ENCODE measurements around the gene WWC2.

The WWC2 gene

GRCh38 chr4:183335369-183335940, 236.4 kb downstream of the WWC2 start:
- DNase-seq = no peak

GRCh38 chr4:183337349-183337748, 238.3 kb downstream of the WWC2 start:
- no peak for DNase-seq

- DNase-seq = no peak
Measured at GRCh38 chr4:183337833-183338232, 238.8 kb downstream of the WWC2 start.

- DNase-seq = no peak
Measured at GRCh38 chr4:183342541-183343533, 243.8 kb downstream of the WWC2 start.

GRCh38 chr4:183343730-183344129, 244.7 kb downstream of the WWC2 start:
- DNase-seq = no peak

GRCh38 chr4:183344523-183345255, 245.6 kb downstream of the WWC2 start:
- no peak for DNase-seq

GRCh38 chr4:183345261-183345660, 246.2 kb downstream of the WWC2 start:
- no peak for DNase-seq

- no peak for DNase-seq
Measured at GRCh38 chr4:183347146-183347545, 248.1 kb downstream of the WWC2 start.

- no peak for DNase-seq
Measured at GRCh38 chr4:183347566-183347965, 248.5 kb downstream of the WWC2 start.

GRCh38 chr4:183348136-183348535, 249.1 kb downstream of the WWC2 start:
- no peak for DNase-seq

- no peak for DNase-seq
Measured at GRCh38 chr4:183348706-183349659, 249.9 kb downstream of the WWC2 start.

GRCh38 chr4:183349673-183350072, 250.6 kb downstream of the WWC2 start:
- DNase-seq = no peak

- no peak for DNase-seq
Measured at GRCh38 chr4:183350317-183351071, 251.4 kb downstream of the WWC2 start.

GRCh38 chr4:183352546-183352945, 253.5 kb downstream of the WWC2 start:
- no peak for DNase-seq

GRCh38 chr4:183353557-183353956, 254.5 kb downstream of the WWC2 start:
- no peak for DNase-seq

- DNase-seq = no peak
Measured at GRCh38 chr4:183354219-183354618, 255.2 kb downstream of the WWC2 start.

GRCh38 chr4:183355405-183355804, 256.3 kb downstream of the WWC2 start:
- no peak for DNase-seq

GRCh38 chr4:183356173-183356830, 257.2 kb downstream of the WWC2 start:
- no peak for DNase-seq

GRCh38 chr4:183356931-183357675, 258.0 kb downstream of the WWC2 start:
- no peak for DNase-seq

GRCh38 chr4:183358215-183358755, 259.2 kb downstream of the WWC2 start:
- no peak for DNase-seq

Data from activated CD4-positive, alpha-beta T cell treated with anti-CD3 and anti-CD28 coated beads, Interleukin-2, amount 50 U/mL, for 4 hours (primary cell).